Suppressor macrophage treated with lipopolysaccharide for 1 hour (primary cell): ENCODE results near the gene ZNF775.

Source experiments
- DNase-seq, 3 donors: peaks; one replicate each; pipeline ENCODE4 v3.0.0-alpha.2; 2020 to 2022

ZNF775 gene

DNA sequence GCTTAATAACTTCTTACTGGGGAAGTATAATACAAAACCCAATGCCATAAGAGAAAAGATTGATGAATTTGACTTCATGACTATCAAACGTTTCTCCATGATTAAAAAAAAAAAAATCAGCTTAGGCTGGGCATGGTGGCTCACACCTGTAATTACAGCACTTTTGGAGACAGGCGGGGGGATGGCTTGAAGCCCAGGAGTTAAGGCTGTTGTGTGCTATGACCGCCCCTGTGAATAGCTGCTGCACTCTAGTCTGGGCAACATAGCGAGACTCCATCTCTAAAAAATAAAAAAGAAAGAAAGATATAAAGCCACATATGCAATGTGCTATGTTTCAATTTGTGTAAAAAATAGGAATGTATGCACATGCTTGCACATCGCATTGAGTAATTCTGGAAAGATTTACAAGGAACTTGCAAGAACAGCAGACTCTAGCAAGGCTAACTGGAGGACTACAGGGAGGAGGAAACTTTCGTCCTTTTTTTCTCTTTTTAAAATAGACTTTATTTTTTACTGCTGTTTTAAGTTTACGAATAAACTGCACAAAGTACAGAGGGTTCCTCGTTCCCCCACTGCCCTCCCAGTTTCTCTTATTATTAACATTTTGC, 27.4 kb upstream of the ZNF775 start:
- peak; percentile 58 to 75 (median 66) for DNase-seq

DNA sequence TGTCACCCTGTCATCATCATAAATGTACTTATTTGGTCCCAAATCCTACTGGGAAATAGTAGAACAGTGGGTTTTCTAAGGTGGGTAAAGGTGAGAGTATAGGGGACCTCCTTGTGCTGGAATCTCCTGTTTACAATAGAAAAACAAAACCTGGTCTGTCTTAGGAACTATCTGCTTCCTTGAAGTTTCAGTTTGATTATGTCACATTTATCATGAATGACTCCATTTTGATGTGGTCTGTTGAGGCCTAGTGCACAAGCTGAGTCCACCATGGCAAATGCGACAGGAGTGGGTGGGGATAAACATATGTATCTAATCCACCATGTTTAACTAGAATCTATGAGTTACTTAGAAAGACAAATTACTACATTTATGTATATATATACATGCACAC, 23.5 kb upstream of the ZNF775 start:
- DNase-seq: no peak

DNA sequence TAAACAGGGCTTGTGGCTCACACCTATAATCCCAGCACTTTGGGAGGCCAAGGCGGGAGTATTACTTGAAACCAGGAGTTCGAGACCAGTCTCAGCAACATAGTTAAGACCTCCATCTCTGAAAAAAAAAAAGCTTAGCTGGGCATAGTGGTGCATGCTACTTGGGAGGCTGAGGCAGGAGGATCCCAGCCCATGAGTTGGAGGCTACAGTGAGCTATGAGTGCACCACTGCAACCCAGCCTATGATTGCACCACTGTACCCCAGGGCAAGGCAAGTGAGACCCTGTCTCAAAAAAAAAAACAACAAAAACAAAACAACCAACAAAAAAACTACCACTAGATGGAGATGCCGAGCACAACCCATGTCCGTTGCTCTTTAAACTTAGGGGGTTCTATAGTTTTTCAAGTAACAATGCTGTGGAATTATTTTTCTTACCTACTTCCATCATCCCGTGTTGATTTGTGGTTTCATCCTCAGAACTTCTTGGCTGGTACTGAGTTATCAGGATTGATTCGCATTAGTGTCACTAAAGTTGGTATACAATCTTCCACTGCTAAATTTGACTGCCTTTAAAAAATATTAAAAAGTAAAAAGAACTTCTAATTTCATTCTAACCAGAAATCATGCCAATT, 22.7 kb upstream of the ZNF775 start:
- peak; percentile 37 to 64 (median 54) for DNase-seq

DNA sequence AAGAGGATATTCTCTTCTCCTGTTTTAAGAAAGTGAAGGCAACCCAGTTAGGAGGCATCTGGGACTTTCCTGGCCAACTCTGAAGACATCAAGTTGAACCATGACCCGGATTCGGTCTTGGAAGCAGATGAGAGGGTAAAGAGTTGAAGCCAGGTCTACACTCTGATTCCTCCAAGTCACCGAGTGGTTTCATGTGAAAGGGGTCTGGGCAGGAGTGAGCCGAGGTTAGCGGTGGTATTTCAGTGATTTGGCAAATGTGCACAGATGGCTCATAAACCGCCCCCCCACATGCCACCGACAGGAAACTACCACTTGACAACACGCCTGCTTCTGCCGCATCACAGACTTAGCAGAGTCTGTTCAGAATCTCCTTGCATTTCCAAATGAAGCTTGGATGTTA, 21.9 kb upstream of the ZNF775 start:
- DNase-seq: peak; percentile 62 to 68 (median 63)

DNA sequence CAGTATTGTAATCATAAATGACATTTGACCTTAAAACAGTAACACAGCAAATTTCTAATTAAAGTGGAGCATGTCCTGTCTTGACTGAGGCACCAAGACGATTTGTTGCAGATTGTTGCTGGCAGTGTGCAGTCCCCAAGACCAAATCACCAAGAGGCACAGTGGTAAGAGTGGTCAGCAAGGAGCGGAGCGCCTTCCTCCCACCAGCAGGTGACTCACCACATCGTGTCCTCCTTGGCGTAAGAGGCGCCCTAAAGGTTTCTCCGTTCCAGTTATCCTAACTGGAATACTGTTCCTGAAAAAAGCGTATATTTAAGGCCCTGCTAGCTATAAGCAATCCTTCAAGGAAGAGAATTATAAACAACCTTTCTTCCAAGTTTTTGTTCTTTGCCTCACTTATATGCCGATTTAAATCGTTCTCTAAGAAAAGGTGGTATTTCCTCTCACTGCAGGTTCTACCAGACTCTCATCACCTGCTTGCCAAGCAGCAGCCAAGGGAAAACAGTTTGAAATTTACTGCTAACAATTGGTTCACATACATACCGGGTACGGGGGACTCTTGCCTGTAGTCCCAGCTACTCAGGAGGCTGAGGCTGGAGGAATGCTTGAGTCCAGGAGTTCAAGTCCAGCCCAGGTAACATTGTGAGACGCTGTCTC, 21.2 kb upstream of the ZNF775 start:
- peak; percentile 51 to 62 (median 53) for DNase-seq

DNA sequence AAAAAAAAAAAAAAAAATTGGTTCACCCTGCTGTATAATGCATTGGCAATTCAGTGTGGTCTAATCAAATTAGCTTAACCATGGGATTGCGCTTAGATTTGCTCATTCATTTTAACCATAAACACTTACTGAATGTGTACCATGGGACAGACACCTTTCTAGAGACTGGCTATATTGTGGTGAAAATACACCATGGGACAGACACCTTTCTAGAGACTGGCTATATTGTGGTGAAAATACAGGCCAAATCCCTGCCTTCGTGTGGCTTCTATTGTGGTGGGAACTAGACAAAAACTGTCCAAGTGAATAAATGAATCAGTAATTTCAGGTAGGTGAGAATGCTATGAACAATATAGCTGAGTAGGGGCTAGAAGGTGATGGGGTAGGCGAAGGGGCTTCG, 20.7 kb upstream of the ZNF775 start:
- no peak for DNase-seq

DNA sequence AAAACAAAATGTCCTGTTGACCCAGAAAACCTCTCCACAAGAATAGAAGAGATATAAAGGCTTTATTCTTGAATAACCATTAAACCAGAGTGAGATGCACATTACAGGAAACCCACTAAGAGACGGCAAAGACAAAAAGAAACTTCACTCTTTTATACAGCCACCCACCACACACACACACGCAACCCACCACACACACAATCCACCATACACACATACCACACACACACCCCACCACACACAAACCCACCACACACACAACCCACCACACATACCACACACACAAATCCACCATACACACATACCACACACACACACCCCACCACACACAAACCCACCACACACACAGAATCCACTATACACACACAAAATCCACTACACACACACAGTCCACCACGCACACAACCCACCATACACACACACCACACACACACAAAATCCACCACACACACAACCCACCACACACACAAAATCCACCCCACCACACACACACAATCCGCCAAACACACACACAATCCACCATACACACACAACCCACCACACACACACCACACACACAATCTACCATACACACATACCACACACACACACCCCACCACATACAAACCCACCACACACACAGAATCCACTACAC, 20.0 kb upstream of the ZNF775 start:
- no peak for DNase-seq

DNA sequence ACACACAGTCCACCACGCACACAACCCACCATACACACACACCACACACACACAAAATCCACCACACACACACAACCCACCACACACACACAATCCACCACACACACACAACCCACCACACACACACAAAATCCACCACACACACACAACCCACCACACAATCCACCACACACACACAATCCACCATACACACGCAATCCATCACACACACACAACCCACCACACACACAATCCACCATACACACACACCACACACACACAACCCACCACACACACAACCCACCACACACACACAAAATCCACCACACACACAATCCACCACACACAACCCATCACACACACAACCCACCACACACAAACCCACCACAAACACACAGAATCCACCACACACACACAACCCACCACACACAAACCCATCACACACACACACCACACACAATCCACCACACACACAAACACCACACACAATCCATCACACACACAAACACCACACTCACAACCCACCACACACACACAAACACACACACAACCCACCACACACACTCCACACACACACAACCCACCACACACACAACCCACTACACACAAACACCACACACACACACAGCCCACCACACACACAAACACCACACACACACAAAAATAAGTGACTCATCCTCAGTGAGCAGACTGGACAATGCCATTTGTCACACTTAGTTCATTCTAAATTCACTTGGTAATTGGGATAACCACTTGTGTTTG, 19.3 kb upstream of the ZNF775 start:
- no peak for DNase-seq

DNA sequence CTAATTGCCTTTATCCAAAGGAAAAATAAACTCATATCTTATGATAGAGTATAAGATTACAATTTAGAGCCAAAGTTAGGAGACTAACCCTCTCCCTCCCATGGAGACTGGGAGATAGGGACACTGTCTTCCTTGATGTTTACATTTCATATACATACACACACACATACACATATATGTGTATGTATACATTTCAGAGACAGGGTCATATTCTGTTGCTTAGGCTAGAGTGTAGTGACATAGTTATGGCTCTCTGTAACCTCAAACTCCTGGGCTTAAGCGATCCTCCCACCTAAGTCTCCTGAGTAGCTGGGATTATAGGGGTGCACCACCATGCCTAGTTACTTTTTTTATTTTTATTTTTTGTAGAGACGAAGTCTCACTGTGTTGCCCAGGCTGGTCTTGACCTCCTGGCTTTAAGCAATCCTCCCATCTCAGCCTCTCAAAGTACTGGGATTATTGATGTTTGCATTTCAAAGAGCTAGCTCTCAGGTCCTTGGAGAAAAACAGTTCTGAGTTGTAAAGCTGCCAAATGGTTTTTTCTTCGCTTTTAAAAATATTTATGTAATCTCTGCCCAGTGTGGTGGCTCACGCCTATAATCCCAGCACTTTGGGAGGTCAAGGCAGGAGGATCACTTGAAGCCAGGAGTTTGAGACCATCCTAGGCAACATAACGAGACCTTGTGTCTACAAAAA, 18.6 kb upstream of the ZNF775 start:
- no peak for DNase-seq

DNA sequence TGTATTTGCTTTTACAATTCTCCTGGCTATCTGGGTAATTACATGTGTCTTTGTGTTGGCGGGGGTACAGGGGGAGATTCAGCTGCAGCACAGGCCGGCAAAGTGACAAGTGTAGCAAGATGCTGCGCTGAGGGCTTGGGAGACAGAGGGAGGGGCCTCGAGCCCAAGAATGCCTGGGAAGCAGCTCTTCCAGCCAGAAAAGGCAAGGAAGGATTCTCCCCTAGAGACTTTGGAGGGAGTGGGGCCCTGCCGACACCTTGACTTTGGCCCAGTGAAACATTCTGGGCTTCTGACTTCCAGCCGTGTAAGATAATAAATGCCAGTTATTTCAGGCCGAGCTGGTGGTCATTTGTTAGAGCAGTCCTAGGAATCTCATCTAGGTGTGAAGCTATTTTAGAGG, 17.7 kb upstream of the ZNF775 start:
- no peak for DNase-seq

DNA sequence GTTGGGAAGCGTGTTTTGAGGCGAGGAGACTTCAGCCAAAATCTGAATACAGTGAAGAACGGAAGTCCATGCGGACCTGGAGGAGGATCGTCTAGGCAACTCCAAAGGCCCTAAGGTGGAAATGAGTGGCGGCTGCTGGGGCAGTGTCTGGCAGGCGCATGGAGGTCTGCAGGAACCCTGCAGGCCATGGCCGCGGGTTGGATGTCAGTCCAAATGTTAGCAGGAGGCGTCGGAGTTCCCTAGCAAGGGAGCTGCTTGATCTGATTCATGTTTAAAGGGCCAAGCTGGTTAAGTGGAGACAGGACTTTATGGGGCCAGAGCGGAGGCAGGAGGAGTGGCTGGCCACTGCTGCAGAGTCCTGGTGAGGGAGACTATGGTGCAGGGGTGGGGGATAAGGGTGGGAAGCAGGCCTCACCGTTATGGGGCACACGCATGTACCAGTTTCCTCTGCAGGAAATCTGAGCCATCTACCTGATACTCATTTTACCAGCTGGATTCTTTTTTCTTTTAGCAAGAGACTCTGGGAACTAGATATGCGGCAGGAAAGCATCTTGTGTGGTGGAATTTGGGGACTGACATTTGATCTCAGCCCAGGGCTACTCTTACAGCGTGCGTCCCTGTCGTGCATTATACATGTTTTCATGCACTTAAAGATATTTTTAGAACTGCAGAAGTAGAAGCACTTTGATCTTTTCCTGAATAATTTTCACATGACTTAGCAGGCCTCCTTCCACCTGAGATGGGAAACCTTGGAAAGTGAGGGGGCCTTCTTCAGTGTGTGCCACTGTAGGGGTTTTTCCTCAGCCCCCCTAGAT, 17.1 kb upstream of the ZNF775 start:
- no peak for DNase-seq

DNA sequence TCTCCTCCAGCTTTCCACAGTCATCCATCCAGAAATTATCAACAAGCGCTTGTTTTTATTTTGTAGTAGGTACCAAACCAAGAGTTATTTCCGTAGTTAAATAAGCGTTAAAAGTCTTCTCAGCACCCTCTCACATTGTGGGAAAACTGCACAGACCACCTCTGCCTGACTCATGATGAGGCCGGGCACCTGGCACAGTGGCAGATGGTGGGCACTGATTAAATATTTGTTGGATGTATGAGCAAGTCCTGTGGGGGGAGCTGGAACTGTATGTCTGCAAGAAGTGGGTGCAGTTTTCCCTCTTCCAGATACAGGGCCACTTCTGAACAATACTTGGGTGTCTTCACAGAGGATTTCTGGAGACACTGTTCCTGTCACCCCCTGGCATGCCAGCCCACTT, 15.8 kb upstream of the ZNF775 start:
- no peak for DNase-seq

DNA sequence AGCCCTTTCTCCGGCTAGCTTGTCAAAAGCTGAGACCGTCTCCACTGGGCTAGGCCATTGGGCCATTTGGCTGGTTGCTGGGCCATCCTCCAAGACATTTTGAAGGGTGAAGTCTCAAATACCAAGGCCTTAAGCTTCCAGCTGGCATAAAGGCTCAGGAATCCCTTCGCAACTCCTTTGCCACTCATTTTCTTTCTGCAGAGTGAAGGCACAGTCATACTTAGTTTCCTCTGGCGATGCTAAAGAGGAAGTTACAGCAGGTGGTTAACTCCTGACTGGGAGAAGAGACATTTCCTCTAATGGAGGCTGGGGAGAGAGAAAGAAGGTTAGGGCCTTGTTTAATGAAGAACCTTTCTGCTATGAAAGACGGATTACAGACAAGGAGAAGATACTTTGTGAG, 15.3 kb upstream of the ZNF775 start:
- peak; percentile 73 to 84 (median 82) for DNase-seq

DNA sequence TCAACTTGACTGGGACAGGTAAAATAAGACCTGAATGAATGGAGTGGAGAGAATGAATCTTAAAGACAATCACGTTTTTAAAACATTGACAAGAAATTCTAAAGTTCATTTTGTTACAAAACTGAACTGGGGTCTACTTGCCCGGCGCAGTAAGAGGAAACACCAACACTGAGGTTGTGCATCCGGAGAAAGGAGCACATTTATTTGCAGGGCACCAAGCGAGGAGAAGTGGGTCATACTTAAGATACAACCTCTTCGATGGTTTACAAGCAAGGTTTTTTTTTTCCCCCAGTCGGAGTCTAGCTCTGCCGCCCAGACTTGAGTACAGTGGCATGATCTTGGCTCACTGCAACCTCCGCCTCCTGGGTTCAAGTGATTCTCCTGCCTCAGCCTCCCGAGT, 13.9 kb upstream of the ZNF775 start:
- no peak for DNase-seq

DNA sequence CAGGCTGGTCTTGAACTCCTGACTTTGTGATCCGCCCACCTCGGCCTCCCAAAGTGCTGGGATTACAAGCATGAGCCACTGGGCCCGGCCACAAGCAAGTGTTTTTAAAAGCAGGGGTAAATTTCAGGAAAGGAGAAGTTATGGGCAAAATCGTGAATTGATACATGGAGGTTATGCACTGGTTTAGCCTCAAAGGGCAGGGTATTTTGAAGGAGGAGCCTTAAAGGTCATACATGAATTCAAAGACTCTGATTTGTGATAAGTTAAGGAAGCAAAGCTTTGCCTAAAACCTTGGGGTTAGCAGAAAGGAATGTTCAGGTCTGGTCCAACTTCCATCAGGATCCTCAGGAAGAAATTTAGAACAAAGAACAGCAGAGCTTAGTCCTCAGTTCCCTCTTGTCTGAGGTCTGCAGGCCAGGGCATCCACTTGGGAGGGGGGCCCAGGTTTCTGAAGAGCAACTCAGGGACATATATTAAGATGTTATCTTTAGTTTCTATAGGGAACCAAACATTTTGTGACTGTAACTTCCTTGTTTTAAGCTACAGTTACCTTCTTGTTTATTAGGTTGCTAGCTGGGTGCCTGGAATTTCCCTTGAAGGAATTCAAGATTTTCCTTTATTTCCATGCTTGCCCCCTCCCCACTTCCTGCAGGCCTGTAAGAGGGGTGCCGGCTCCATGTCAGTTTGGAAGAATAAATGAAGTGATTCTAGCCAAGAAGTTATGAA, 13.3 kb upstream of the ZNF775 start:
- DNase-seq: peak; percentile 60 to 78 (median 60)

DNA sequence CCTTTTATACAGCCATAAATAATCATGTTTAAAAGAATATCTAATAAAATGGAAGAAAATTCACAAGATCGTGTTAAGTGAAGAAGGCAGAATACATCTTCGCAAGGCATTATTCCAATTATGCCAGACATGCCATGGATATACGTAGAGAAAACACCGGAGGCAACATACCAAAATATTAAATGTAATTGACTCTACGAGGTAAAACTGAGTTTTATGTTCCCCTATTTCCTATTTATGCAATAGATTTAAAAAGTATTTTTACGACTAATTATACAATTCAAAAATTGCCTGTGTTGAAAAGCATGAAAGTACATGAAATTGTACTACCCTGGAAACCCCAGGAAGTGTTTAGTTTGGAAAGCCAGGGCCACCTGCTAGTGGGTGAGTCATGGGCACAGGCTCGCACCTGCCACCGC, 11.4 kb upstream of the ZNF775 start:
- DNase-seq: peak in 1 of 3 donors; percentile 74

DNA sequence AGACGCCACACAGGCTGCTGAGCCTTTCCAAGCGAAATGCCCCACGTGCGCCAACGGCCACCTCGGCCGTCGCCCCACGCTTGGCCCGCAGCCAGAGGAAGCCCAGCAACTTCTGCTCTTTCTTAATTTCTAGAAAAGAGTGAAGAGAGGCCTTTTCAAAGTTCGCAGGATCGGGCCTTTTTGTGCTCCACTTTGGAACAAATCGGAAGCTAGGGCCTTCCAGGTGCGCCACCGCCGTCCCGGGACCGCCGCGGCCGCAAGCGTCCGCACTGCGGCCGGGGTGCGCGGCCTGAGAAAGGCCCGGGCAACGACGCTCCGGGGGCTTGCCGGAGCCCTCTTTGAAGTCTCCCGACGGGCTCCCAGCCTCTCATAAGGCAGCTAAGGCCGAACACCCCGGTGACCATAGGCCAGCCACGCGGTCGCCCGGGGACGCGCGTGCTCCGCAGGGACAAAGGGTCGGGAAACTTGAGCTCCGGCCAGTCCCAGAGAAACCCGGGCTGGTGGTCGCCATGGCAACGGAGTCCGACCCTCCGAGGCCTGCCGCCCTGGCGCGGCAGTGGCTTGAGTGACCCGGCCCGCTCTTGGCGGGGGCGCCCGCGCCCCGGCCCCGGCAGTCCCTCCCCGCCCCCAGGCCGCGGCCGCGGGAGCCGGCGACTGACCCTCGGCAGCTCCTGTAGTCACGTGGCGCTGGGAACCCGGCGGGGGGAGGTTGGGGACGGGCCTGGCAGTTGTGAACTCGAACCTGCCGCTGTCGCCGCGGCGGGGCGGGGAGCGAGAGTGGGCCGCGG, 10.8 kb upstream of the ZNF775 start, which contains the start of gene REPIN1:
Gene REPIN1, plus strand, starts transcription at position 727 of the 788 bp plus-strand sequence. CDS start 890 bp downstream, outside the sequence.
- DNase-seq: peak; percentile 79 to 93 (median 85)

DNA sequence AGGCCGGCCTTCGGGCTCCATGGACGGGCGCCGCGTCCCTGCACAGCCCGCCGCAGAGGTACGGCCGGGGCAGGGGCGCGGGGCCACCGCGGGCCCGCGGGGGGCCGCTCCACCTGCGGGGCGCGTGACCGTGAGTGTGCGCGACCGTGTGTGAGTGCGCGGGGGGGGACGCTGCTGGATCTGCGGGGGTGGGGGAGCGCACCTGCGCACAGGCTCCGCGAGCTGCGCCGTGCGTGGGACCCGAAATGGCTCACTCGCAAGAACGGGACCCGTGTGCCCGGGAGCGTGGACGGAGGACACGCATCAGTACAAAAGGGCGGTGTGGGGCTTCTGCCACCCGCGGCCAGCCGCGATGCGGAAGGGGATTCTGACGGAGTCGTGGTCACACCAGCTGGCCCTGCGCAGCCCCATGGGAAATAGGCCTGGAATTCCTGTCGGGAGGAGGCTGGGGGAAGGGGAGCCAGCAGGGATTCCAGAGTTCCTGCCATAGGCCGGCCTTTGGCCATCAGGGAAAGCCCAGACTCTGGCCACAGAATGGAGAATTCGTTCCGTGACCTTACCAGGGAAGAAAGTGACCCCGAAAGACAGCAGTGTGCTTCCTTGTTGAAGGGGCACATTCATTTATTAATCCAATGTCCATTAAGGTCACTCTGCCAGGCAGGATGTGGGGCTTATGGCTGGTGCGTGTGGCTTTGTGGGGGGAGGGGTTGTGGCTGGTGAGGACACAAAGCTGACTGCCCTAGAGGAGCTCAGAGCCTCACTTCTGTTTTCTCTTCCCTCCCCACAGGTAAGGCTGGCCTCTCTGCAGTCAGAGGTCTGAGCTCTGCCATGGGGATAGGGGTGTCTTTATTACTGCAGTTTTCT, 10.0 kb upstream of the ZNF775 start:
- peak; percentile 57 to 76 (median 66) for DNase-seq
